ENCODE data around the gene SCYGR7.
A peak's percentile ranks its signal among the peaks of the same experiment; 100 is the strongest.

Gene SCYGR7

GRCh38 chr2:227759411-227760118 lies 31.4 kb downstream of the SCYGR7 start:
- no peak for DNase-seq

DNA sequence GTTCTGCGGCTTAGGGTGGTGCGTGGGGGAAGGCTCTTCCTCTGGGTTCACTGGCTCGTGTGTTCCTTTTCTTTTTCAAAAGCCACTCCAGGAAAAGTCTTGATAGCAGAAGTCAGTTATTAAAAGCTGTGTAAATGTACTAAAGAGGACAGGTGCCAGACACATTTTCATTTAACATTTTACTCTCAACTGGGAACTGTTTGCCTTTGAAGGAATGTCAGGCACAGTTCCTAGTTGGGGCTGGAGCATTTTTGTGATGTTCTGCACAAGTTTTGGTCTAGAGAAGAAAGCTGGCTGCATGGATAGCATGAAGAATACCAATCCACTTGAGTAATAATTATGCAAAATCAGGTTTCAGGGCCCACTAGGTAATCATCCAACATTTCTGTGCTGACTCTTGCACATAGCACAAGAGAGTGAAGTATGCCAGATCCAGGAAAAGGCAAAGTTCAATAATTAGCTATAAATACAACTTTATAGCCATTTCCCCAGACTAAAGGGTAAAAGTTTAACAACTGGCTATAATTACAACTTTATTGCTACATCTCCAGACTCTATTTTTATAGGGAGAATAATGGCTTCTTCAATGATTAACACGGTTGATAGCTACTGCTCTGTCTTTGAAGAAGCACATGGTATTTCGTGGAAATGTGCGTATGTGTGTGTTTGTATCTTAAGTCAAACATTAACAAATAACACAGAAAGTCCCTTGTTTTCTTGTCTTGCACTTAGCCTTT lies 33.8 kb downstream of the SCYGR7 start:
- DNase-seq: no peak

- peak; percentile 8 for DNase-seq
Observed at GRCh38 chr2:227765788-227766372, 37.7 kb downstream of the SCYGR7 start.

DNA sequence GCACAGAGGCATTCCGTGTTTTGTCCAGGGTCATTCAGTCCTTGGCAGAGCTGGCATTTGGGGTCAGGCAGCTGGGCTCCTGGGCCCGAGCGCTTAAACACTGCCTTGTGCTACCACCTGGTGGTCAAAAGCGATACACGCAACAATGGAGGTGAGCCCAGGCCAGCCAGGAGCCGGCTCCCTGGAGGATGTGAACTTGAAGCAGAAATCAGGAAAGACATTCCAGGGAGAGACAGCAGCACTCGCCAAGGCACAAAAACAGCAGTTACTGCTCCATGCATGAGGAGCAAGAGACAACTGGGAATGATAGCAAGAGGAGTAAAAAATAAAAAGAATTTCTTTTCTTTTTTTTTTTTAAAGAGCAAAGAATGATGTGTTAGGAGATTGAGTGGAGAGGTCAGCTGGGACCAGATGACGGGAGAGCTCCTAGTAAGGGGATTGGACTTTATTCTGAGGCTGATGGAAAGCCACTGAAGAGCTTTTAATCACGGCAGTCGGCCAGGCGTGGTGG lies 38.3 kb downstream of the SCYGR7 start:
- DNase-seq: peak; percentile 85

DNA sequence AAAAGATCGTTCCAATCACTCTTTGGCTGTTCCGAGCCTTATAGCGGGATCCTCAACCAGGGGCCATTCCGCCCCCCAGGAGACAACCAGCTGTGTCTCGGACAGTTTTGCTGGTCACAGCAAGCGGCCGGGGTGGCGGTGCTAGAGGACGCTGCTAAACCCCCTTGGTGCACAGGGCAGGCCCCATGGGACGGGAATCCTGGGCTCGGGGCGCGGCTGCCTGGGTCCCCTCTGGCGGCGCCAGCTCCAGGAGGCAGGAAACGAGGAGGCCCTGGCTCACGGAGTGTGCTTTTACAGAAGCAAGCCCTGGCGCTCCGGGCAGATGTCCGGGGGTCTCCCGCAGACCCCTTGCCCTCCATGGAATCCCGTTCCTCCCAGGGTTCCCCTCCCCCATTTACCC lies 39.7 kb downstream of the SCYGR7 start:
- no peak for DNase-seq

GRCh38 chr2:227772197-227772661 lies 44.1 kb downstream of the SCYGR7 start:
- DNase-seq: peak; percentile 87

DNA sequence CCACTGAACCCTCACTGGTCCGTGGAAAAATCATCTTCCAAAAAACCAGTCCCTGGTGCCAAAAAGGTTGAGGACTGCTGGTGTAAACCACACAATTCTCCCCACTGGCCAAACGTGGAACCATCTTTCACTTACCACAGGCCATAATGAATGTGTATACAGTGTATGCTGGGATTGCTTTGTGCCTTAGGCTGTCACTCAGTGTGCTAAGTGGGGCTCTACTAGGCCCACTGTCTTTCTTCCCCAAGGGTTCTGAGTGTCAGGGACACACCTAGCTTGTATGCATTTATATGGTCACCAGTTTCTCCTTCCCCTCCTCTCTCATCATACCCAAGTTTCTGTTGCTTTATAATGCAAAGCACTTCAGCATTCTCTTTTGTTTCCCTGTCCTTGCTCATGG lies 44.8 kb downstream of the SCYGR7 start:
- peak; percentile 35 for DNase-seq

DNA sequence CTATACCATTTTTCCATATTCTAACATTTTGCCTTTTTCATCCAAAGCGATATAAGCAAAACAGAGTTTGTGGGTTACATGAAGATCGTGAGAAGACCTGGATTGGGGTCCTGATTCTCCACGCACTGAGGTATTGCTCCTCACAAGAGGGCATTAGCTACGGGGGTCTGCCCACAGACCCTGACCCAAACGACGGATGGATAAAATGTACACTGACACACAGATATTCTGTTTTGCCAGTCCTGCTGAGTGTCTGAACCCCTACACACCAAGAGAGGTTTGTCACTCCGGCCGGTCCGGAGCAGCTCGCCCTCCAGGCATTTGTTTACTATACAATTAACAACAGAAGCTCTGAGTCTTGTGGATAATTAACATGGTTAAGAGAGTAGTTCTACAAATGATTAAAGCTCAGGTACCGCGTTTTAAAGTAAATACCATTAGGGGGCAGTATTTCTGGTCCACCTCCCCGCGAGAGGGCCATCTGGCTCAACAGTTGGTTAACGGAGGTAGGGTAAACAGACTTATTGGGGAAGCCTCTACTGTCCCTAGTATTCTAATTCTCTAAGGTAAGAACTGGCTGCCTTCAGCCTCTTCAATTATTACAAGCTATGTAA lies 46.0 kb downstream of the SCYGR7 start:
- peak; percentile 56 for DNase-seq

- DNase-seq: no peak
Observed at GRCh38 chr2:227774895-227775842, 47.0 kb downstream of the SCYGR7 start.
